GM21723 (cell line): ENCODE measurements around the gene ASTN2.

Experiments
- ATAC-seq: cut with Tn5 transposase; IDR thresholded peaks from one replicate; pipeline ENCODE4 v1.9.1; 2021; ENCODE audit warnings: mild to moderate bottlenecking, moderate library complexity; ENCODE audit not compliant: unreplicated experiment

The ASTN2 gene

DNA sequence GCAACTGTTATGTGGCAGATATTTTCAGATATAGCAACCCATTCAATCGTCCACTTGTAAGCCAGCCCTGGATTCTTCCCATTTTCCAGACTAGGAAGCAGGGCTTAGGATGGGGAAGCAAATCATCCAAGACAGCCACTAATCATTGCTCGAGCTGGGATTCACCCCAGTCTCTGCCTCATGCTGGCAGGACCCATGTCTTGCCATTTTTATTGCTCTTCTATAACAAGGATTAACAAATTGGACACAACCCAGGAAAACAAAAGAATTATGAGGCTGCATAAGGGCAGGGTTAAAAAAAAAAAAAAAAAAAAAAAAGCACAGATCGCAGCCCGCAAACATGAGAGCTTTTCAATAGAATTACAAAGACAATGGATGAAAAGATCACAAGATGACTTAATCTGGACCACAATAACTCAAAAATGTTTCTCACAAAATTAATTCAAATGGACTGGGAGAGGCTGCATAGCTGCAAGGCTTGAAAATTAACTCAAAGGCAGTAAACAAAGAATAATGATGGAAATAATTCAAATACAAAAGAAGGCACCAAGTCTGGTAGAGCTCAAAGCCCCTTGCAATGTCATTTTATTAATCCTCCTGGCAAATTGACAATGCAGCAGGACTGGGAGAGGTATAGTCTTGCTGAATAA, 40.7 kb downstream of the ASTN2 start:
- no peak for ATAC-seq

GRCh38 chr9:117368684-117369230, 46.1 kb downstream of the ASTN2 start:
- no peak for ATAC-seq

DNA sequence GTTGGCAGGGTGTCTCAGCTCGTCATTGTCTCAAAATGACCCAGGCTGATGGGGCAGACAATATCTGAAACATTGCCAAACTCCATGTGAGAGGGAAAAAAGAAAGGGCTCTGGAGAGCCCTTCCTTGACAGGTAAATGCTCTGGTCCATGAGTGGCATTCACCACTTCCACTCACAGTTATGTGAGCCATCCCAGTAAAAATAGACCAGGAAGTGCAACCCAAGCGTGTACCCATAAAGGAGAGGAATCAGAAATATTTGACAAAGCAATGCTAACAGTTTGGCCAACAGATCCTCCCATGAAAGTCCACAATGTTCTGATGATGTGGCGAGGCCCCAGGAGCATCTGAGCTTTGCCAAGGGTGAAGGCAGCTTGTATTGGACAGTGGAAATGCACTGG, 49.4 kb downstream of the ASTN2 start:
- ATAC-seq = no peak

DNA sequence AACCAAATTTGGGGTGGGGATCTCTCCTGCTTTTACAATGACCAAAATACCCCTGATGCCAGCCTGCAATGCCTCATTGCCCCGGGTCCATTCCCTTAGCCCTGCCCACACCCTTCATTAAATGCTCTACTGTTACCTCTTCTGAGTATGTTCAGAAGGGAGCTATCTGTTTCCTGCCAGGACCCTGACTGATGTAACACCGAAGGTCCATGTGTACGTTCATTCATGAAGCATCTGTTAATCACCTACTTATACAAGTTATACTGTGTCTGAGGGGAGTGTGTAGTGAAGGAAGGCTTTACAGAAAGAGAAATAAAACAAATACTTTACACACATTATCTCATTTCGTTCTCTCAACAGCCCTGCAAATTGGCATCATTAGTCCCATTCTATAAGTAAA, 51.9 kb downstream of the ASTN2 start:
- no peak for ATAC-seq

DNA sequence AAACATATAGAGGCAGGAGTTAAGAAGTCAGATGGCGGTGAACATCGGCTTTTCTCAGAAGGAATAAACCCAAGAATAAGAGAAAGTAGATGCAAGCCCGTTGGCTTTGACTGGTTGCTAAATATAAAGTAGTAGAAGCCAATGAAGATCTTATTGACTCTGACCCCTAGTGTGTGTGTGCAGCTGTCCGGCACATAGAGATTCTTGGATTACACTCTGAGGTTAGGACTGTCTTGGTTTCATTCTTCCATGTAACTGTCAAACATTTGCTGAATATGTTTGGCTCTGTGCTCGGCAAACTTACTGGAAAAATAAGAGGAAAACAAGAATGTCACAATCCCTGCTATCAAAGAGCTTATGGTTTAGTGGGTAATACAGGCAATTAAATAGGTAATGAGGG, 54.9 kb downstream of the ASTN2 start:
- no peak for ATAC-seq

DNA sequence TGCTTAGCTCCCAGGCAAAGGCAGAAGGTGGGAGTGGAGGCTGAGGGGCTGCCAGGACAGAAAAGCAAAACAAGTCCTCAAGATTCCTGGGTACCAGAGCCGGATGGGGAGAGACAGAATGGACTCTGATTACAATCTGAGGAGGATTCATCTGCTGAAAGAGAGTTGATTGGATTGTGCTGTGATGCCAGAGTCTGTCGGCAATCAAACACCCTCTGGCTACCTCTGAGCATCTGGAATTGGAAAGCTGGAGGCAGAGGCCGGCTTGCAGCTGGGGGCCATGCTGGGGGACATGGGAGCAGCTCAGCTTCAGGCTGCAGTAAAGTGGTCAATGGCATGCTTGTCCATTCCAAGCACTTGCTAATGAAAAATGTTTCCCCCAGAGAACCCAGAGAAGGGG, 59.3 kb downstream of the ASTN2 start:
- no peak for ATAC-seq

DNA sequence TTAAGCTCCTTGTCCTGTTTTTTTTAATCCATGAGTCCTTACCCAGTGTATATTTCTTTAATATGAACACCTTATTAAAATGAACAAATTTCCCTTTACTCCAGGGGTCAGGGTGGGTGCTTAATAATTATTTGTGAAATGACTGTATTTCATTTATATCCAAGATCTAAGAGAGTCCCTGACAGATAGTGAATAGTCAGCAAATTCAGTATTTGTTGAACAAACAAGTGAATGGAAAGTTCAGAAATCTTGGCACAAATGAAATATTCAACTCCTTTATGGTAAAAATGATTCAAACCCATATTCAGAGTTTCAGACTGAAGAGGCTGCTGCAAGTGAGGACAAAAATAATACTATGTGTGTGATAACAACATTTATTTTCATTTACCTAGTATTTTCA, 59.9 kb downstream of the ASTN2 start:
- no peak for ATAC-seq

GRCh38 chr9:117354244-117354847, 60.5 kb downstream of the ASTN2 start:
- ATAC-seq = no peak

DNA sequence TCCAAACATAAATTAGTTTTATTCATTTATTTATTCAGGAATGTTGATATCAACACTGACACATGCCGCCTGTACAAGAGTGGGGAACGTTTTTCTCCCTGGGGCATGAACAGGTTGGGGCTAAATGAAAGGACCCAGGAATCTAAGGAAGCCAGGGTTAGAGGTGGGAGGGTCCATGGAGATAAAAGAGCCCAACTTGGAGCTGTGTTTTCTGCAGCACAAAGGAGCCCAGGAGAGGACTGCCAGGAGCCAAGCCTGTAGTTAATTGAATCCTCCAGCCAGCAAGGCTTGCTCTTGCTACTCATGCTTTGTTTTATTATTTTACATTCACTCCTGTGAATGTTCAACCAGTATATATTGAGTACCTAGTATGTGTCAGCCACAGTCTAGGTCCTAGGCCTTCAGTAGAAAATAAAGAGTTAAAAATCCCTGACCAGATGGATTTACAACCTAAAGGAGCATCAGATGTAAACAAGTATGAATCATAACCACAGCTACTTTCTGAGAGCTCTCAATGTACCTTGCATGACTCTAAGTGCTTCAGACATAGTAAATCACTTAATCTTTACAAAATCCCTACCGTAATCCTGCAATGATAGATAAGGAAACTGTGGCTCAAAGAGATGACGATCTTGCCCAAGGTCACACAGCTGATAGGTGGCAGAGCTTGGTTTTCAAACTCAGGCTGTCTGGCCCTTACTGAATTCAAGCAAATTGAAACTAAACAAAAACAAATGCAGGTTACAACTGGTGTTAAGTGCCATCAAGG, 69.8 kb downstream of the ASTN2 start:
- no peak for ATAC-seq

DNA sequence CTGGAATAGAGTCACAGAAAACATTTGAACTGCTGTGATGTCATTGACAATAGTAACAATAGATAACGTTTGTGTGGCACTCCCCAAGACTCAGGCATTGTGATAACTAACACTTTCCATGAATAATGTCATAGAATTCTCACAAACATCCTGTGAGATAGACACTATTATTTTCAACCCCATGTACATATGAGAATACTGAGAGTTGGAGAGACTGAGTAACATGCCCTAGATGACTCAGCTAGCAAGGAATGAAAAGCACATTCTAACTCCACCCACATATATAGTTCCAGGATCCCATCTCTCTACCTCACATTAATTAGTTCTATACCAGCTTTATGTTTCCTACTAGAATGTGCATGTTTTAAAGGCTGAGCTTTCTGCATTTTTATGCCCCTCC, 71.4 kb downstream of the ASTN2 start:
- no peak for ATAC-seq

GRCh38 chr9:117341151-117341550, 73.7 kb downstream of the ASTN2 start:
- ATAC-seq = no peak

DNA sequence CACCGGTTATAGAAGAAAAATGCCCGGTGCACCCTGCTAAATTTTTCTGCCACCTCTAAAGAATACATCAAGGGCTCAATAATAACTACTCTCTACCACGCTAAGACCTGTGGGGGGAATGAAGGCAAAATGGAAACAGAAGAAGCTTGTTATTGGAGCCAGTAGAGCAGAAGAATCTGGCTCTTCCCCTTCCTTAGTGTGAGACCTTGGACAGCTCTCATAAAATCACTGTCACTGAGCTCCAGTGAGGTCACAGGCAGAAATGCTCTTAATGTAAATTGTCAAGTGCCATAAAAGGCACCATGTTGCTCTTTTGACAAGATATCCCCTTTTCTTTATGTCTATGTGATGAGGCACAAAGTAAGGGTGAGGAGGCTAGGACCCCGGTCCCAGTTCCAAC, 74.4 kb downstream of the ASTN2 start:
- ATAC-seq = no peak

DNA sequence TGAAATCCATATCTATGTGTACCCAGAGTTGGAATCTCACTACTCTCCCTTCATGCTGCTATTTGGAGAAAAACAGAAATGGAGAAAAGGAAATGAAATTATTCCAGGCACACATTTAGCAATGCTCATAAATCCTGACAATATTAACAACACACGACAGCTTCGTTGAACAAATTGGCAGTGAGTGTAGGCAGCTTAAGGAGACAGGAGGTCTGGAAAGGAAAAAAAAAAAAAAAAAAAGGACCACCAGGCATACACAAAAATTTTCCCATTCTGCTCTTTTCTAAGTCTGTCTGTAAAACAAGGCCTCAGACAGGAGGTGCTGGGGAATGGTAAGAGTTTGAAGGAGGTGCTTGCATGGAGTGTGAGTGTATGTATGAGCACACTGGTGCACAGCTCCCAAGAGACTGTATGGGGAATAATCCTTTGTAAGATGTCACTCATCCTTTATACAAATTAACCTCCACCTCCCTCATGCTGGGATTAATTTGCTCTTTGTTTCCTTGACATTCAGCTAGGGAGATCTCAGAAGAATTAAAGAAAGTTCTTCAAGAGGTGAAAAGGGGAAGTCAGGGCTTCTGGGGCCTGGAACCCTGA, 78.9 kb downstream of the ASTN2 start:
- ATAC-seq = no peak

DNA sequence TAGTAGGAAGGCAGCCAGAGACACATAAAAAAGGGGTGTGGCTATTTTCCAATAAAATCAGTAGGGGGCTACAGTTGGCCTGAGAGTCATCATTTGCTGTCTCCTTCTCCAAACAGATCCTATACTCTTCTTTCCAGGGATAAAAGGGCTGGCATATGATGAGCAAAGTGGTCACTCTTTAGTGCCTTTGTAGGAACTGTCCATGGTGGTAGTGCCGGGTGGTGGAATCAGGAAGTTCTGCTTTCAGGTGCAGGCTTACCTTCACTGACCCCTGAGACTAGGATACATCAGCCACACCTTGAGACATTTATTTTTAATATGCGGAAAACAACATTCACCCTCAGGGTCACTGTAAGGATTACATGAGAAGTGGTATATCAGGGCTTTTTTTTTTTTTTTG, 80.8 kb downstream of the ASTN2 start:
- ATAC-seq = no peak

- ATAC-seq = no peak
Observed at GRCh38 chr9:117325831-117326230, 89.0 kb downstream of the ASTN2 start.

DNA sequence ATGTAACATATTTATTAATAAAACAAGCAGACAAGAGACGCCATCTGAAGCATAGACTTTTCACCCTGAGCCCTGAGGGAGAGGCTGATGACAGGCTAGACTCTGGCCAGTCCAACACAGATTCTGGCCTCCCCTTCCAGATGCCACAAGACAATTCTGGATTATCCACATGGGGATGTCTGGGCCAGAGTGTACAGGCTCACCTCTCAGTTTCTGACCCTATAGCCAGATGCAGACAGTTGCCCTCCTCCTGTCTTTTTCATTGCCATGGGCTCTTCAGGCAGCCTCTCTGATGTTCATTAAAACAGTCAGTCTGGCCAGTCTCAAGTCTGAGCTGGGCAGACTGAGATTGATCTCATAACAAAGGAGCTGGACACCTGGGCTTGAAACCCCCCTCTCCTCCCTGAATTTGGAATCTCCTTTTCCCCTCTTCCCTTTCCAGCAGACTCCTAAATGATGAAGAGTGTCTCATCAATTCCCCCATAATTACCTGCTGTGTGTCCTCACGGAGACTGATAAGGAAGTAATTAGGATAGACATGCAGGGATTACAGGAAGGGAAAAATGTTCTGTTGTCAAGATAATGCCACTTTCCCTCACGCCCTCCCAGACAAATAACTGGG, 89.6 kb downstream of the ASTN2 start:
- ATAC-seq = no peak

DNA sequence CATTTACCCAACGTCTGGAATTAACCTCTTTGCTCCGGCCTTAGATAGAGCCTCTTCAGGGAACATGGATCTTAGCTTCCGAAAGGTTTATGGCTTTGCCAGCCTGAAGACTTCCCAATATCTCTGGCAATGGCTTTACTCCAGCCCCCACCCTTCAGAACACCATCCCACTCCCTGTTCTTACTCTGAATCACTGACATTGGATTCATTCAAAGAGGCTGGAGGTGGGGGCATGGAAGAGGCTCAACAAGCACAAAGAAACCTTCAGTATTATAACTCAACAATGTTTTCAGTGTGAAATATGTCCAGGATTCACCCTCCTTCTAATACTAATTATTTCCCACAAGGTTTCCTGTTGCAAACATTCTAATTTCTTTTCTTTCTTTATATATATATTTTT, 91.5 kb downstream of the ASTN2 start:
- ATAC-seq = no peak

DNA sequence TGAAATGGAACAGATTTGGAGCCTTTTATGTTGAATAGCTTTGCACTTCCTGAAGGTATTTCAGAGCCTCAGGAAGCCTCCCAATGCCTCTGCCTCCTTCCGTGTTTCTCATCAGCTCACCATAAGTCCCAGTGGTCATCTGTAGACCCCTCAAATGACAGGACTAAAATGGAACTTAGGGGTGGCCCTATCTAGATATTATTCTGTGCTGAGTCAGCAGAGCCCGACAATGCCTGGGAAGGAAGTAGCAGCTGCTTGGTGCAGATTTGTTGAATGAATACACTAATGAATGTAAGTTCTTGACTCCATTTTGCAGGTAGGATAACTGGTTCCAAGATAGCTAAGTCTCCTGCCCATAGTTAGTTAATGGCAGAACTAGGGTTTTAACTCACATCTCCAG, 97.7 kb downstream of the ASTN2 start:
- ATAC-seq = no peak

DNA sequence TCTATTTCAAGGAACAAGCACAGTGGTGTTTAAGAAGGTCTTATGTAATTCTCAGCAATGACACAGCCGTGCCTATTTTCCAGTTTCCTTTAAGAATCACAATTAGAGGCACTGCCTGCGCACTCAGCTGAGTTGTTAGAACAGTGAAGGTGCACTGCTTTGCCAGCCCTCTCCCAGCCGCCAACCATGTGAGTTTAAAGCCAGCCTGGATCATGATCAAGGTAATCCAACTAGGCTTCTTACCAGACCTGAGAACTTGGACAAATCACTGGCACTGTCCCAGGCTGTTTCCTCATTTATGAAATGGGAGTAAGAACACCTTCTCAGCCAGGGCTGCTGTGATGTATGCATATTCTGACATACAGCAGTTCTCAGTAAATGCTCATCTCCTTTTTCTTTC, 99.6 kb downstream of the ASTN2 start:
- no peak for ATAC-seq

GRCh38 chr9:117313989-117314388, 100.9 kb downstream of the ASTN2 start:
- no peak for ATAC-seq

DNA sequence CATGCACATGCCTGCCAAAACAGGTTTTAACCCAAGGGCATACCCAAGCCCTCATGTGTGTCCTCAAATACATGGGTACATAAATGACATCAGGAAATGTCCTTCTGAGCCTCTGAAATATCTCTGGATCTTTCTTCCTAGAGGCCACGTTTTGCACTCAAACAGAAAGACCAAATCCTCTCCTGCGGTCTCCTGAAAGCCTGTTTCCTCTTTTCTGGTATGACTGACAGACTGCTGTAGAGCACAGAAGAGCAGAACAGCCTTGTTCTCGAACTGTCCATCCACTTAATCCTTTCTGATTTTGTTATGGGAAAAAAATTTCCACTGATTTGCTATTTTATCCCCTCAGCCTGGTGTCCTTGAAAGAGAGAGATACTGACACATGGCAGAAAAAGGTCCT, 107.2 kb downstream of the ASTN2 start:
- ATAC-seq = no peak
